ENCODE measurements around the gene PDK2. TPM values are rescaled to one million over a fixed set of nuclear protein-coding genes. Genes with fewer than 3 reads are reported as not detected.

Gene PDK2
- total RNA-seq, 2 donors from 2014 or later: 14.3 to 18.7 TPM

DNA sequence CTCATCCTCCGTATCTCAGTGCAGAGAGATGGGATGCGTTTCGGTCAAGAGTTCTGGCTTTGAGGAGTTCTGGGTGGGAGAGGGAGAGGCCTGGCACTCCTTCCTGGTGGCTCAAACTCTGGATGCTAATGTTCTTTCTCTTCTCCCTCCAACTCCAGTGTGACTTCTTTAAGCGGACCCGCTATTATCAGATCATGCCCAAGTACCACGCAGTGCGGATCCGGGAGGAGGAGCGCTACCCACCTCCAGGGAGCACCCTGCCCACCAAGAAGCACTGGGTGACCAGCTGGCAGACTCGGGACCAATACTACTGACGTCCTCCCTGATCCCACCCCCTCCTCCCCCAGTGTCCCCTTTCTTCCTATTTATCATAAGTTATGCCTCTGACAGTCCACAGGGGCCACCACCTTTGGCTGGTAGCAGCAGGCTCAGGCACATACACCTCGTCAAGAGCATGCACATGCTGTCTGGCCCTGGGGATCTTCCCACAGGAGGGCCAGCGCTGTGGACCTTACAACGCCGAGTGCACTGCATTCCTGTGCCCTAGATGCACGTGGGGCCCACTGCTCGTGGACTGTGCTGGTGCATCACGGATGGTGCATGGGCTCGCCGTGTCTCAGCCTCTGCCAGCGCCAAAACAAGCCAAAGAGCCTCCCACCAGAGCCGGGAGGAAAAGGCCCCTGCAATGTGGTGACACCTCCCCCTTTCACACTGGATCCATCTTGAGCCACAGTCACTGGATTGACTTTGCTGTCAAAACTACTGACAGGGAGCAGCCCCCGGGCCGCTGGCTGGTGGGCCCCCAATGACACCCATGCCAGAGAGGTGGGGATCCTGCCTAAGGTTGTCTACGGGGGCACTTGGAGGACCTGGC, 6.0 kb upstream of the PDK2 start:
- ATAC-seq (no peak), DNase-seq (ENCODE audit: low spot score in 2 of 2) (no peak)
- Mint-ChIP-seq H3K9me3 (no peaks in the 10 kb centered on the region), H3K27ac (no peak overlapping the region), H3K36me3 (no peaks in the 10 kb centered on the region)

DNA sequence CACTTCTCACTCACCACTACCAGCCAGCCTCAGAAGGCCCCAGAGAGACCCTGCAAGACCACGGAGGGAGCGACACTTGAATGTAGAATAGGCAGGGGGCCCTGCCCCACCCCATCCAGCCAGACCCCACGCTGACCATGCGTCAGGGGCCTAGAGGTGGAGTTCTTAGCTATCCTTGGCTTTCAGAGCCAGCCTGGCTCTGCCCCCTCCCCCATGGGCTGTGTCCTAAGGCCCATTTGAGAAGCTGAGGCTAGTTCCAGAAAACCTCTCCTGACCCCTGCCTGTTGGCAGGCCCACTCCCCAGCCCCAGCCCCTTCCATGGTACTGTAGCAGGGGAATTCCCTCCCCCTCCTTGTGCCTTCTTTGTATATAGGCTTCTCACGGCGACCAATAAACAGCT, 5.1 kb upstream of the PDK2 start:
- ATAC-seq: no peak
- DNase-seq (ENCODE audit: low spot score in 2 of 2): no peak
- no peaks in the 10 kb centered on the region for H3K9me3 Mint-ChIP-seq
- peaks cover 0 to under 1% of the 10 kb centered on the region in 2 donors for H3K36me3 Mint-ChIP-seq
- H3K27ac Mint-ChIP-seq: no peak overlapping the region

DNA sequence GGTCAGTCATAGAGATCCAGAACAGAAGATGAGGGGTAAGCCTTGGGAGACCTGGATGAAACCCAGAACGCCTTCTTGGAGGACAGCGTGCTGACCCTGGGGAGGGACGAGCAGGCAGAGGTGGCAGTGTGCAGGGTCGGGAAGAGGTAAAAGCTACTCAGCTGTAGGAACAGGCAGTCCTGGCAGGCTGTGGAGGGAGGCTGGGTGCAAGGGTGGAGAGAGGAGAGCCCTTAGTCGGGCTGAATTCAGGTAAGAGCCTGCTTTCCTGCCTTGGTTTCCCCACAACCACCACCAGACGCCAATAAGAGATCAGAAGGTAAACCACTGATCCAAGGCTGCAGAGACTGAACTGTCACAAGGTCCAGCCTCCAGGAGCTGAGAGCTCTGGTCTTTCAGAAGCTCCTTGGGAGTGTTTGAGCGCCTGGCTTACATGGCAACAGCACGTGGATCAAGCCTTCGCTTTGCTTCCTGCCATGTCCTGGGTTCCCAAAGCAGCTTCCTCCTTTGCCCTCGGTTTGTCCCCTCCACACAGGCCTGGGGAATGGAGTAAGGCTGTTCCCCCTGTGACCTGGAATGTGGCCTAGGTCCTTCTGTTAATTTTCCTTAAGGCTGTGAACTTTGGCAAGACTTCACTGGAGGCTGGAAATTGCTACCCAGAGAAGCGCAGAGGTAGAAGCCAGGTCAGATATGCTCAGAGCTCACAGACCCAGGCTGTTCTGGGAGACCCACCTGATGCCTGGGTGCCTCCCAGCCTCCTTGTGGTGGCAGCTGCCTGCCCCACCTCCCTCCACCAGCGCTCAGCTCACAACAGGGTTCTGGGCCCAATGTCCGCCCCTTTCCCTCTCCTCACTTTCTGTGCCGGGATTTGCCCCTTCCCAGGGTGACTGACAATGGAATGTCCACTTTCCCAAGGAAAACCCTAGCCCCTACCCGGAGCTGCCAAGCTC, 3.9 kb upstream of the PDK2 start:
- peaks cover 0 to 5% of the 10 kb centered on the region in 2 donors for H3K36me3 Mint-ChIP-seq
- no peaks in the 10 kb centered on the region for H3K9me3 Mint-ChIP-seq
- peak overlapping the region in 1 of 2 donors; percentile 31 for H3K27ac Mint-ChIP-seq
- DNase-seq (ENCODE audit: low spot score in 2 of 2) (no peak), ATAC-seq (no peak)

DNA sequence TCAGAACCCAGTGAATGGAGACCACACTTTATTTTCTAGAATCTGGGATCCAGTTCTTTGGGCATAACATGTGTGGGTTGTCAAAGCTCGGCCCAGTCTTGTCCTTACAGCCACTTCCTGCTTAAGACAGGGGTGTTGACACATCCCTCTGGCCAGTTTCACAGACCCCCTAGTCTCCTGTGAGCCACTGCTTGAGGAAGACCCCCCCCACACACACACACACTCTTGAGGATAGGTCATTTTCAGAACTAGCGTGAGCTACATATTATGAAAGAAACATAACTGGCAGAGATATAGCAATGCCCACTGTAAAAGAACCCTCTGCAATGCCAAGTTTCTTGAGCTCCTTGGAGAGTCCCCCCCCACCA, 3.2 kb upstream of the PDK2 start:
- DNase-seq (ENCODE audit: low spot score in 2 of 2) (no peak), ATAC-seq (no peak)
- peaks cover 0 to 5% of the 10 kb centered on the region in 2 donors for H3K36me3 Mint-ChIP-seq
- H3K27ac Mint-ChIP-seq: peak overlapping the region in 1 of 2 donors; percentile 31
- H3K9me3 Mint-ChIP-seq: no peaks in the 10 kb centered on the region

GRCh38 chr17:50093246-50093645, 1.9 kb upstream of the PDK2 start:
- Mint-ChIP-seq H3K9me3 (no peaks in the 10 kb centered on the region), H3K36me3 (peaks cover 0 to 5% of the 10 kb centered on the region in 2 donors), H3K27ac (peak overlapping the region in 1 of 2 donors; percentile 23)
- ATAC-seq (no peak), DNase-seq (ENCODE audit: low spot score in 2 of 2) (no peak)

GRCh38 chr17:50093807-50094206, 1.3 kb upstream of the PDK2 start:
- no peaks in the 10 kb centered on the region for H3K9me3 Mint-ChIP-seq
- no peak overlapping the region for H3K27ac Mint-ChIP-seq
- no peak for DNase-seq (ENCODE audit: low spot score in 2 of 2)
- ATAC-seq: no peak
- H3K36me3 Mint-ChIP-seq: peaks cover 0 to 5% of the 10 kb centered on the region in 2 donors

GRCh38 chr17:50094243-50094752, 853 bp upstream of the PDK2 start:
- DNase-seq (ENCODE audit: low spot score in 2 of 2) (peak; percentile 86 to 93), ATAC-seq (peak; percentile 54 to 55)
- no peaks in the 10 kb centered on the region for H3K9me3 Mint-ChIP-seq
- peak overlapping the region; percentile 79 to 94 for H3K27ac Mint-ChIP-seq
- peaks cover 0 to 5% of the 10 kb centered on the region in 2 donors for H3K36me3 Mint-ChIP-seq

DNA sequence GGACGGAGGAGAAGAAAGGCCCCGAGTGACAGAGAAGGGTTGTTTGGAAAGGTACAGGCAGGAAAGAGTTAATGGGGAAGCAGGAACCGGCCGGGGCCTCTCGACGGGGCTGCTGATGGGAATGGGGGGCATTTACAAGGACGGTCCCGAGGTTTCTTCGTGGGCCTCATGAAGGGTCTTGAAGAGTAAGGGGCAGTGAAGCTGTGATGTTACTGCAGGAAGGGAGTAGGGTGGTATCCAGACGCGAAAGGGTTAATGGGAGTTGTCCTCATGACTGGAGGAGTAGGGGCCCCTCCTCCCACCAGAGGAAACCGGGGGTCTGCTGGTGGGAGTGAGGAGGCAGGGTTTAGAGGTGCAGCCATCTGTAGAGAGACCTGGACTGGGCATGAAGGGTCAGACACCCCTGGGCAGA, 481 bp downstream of the PDK2 start:
- H3K27ac Mint-ChIP-seq: peak overlapping the region; percentile 79 to 94
- ATAC-seq (no peak), DNase-seq (ENCODE audit: low spot score in 2 of 2) (no peak)
- peaks cover 0 to 5% of the 10 kb centered on the region in 2 donors for H3K36me3 Mint-ChIP-seq
- H3K9me3 Mint-ChIP-seq: no peaks in the 10 kb centered on the region

DNA sequence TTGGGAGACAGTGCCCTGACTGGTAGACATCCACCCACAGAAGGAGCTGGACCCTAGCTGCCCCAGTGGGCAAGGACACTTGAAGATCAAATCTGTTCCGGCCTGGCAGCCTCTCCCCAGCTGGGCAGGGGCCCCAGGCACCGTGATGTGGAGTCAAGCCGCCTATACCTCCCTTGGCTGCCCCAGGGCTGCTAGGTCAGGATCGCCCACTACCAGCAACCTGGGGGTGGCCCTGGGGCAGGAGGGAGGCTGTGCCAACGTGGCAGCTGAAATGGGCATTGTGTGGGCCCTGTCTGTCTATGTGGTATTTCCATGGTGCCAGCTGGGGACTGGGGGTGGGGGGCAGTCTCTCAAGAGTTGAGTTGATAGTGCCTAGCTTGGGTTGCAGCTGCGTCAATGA, 941 bp downstream of the PDK2 start:
- no peaks in the 10 kb centered on the region for H3K9me3 Mint-ChIP-seq

GRCh38 chr17:50096758-50097157, 1.6 kb downstream of the PDK2 start:
- no peaks in the 10 kb centered on the region for H3K9me3 Mint-ChIP-seq
- DNase-seq (ENCODE audit: low spot score in 2 of 2) (no peak), ATAC-seq (no peak)
- peak overlapping the region; percentile 23 to 94 for H3K27ac Mint-ChIP-seq
- peaks cover 0 to 5% of the 10 kb centered on the region in 2 donors for H3K36me3 Mint-ChIP-seq

More for the DNA sequence above, 941 bp downstream of the PDK2 start:
- ATAC-seq: no peak
- peaks cover 0 to 5% of the 10 kb centered on the region in 2 donors for H3K36me3 Mint-ChIP-seq
- H3K27ac Mint-ChIP-seq: peak overlapping the region; percentile 79 to 94
- no peak for DNase-seq (ENCODE audit: low spot score in 2 of 2)

DNA sequence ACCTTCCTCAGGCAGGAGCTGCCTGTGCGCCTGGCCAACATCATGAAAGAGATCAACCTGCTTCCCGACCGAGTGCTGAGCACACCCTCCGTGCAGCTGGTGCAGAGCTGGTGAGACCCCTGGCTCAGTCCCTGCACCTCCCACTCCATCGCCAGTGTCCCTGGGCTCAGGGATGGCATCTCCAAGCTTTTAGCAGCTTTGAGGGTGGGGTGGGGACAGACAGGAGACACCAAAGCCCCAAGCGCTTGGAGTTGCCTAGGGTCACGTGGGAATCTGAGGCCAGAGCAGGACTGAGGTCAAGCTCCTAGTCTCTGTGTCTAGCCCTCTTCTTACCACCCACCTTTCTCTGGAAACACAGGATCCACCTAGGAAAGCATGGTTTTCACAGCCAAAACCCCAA, 2.3 kb downstream of the PDK2 start:
- Mint-ChIP-seq H3K36me3 (peaks cover 0 to 5% of the 10 kb centered on the region in 2 donors), H3K27ac (no peak overlapping the region), H3K9me3 (no peaks in the 10 kb centered on the region)
- DNase-seq (ENCODE audit: low spot score in 2 of 2) (no peak), ATAC-seq (no peak)

DNA sequence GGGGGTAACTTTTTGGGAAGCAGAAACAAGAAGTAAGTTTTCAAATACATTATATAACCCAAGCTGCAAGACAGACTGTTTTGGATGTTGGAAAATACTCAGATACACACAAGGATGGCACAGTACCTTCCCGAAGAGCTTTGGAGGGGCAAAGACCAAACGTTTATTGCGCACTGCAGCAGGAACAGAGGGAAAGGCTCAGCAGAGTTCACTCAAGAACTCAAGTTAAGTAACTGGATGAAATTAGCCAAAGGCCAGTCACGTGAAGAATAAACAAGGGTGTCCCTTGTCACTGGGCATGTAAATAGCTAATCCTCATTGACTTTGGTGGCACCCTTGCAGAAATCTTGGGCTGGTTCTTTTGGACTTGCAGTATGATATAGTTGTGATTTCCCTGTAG, 2.8 kb downstream of the PDK2 start:
- H3K9me3 Mint-ChIP-seq: no peaks in the 10 kb centered on the region
- H3K27ac Mint-ChIP-seq: no peak overlapping the region
- no peak for DNase-seq (ENCODE audit: low spot score in 2 of 2)
- H3K36me3 Mint-ChIP-seq: peaks cover 0 to 5% of the 10 kb centered on the region in 2 donors
- no peak for ATAC-seq

DNA sequence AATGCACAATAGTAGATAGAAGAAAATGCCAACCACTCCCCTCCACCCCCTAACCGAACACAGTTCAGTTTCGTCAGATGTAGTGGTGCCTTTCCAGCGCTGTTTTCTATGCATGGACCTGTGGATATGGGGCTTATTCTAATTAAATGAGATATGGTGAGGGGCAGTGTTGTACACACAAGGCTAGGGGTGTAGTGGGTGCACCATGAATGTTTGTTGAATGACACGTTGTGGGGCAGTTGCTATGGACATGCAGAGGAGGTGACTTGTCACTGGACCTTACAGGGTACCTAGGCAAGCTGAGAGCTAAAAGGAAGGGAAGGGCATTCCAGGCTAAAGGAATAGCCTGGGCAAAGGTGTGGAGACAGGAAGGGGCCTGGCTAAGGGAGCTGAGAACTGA, 3.4 kb downstream of the PDK2 start:
- ATAC-seq (no peak), DNase-seq (ENCODE audit: low spot score in 2 of 2) (no peak)
- no peaks in the 10 kb centered on the region for H3K9me3 Mint-ChIP-seq
- peaks cover 0 to 5% of the 10 kb centered on the region in 2 donors for H3K36me3 Mint-ChIP-seq
- no peak overlapping the region for H3K27ac Mint-ChIP-seq

GRCh38 chr17:50099003-50099402, 3.9 kb downstream of the PDK2 start:
- Mint-ChIP-seq H3K9me3 (no peaks in the 10 kb centered on the region), H3K27ac (no peak overlapping the region), H3K36me3 (peaks cover 0 to 5% of the 10 kb centered on the region in 2 donors)
- ATAC-seq: no peak
- no peak for DNase-seq (ENCODE audit: low spot score in 2 of 2)

GRCh38 chr17:50100480-50100883, 5.3 kb downstream of the PDK2 start:
- DNase-seq (ENCODE audit: low spot score in 2 of 2): no peak
- H3K27ac Mint-ChIP-seq: peak overlapping the region in 1 of 2 donors; percentile 51
- no peaks in the 10 kb centered on the region for H3K9me3 Mint-ChIP-seq
- peaks cover 0 to under 1% of the 10 kb centered on the region in 2 donors for H3K36me3 Mint-ChIP-seq
- no peak for ATAC-seq

DNA sequence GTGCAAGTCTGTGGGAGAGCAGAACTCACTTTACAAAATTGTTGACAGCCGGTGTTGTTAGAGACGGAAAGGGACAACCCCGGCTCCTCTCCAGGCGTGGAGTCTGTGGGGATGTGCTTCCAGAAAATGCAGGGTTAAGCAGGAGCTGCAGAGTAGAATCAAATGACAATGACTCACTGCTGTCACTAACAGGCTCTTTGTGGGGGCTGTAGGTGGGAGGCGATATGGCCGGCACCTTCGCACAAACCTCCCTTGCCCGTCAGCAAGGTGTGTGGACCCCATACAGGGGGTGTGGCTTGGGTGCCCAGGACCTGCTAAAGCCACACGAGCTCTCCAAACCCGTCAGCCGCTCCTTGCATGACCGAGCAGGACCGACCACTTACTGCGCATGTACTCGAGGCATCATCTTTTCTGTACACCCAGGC, 5.8 kb downstream of the PDK2 start:
- no peaks in the 10 kb centered on the region for H3K9me3 Mint-ChIP-seq
- DNase-seq (ENCODE audit: low spot score in 2 of 2) (no peak), ATAC-seq (no peak)
- H3K36me3 Mint-ChIP-seq: no peaks in the 10 kb centered on the region
- no peak overlapping the region for H3K27ac Mint-ChIP-seq
